Brain microvascular endothelial cell (primary cell): ENCODE data around the gene RIPK3.
A peak's percentile ranks its signal among the peaks of the same experiment; 100 is the strongest.

Experiments
- DNase-seq: peaks from one replicate; pipeline ENCODE4 v3.0.0-alpha.2; 2020
- H3K27ac ChIP-seq: fragments of 250-450 bp; sonication (Bioruptor Pico); 2 replicates; pipeline ENCODE4 v1.5.1; 2020; ENCODE audit warnings: mild to moderate bottlenecking, moderate library complexity
- H3K27me3 ChIP-seq: fragments of 250-450 bp; sonication (Bioruptor Pico); replicated peaks from 2 replicates; pipeline ENCODE4 v1.5.1; 2020; ENCODE audit warnings: mild to moderate bottlenecking
- H3K36me3 ChIP-seq: fragments of 250-450 bp; sonication (Bioruptor Pico); replicated peaks from 2 replicates; pipeline ENCODE4 v1.5.1; 2020; ENCODE audit warnings: mild to moderate bottlenecking
- H3K4me3 ChIP-seq: 2 replicates; pipeline ENCODE4 v1.5.1; 2011; ENCODE audit warnings: low read depth, mild to moderate bottlenecking, control low read depth, low read length, moderate library complexity
- in situ Hi-C: cut with HindIII; loops from 2 replicates; pipeline ENCODE4 v1.10.0; 2017; ENCODE audit warnings: low sequenced_read_pairs, low pct_ligation_motif_present
- TF ChIP-seq, protein P1 (sequence below): IDR thresholded peaks from 2 replicates; pipeline ENCODE4 v1.5.1; 2011; ENCODE audit warnings: low read depth, mild to moderate bottlenecking, moderate library complexity, low read length, control low read depth, inconsistent platforms; ENCODE audit errors: missing control alignments

Gene RIPK3

DNA sequence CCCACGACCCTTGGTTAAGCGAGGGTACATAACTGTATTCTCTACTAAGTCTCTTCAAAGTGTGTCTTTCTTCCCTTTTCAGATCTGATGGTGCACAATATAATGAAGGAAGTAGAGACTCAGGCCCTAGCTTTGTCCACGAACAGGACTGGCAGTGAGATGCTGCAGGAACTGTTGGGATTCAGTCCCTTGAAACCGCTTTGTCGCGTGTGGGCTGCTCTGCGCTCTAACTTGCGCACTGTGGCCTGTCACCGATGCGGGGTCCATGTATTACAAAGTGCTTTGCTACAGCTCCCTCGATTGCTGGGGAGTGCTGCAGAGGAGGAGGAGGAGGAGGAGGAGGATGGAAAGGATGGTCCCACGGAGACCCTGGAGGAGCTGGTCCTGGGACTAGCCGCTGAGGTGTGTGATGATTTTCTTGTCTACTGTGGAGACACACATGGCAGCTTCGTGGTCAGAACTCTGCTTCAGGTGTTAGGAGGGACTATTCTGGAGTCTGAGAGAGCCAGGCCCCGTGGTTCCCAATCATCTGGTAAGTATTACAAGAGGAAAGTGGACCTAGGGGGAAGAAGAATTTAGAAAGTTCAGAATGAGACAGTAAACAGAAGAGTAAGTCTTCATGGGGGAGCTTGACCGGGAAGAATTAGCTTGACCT, 39.3 kb downstream of the RIPK3 start:
- Histone ChIP-seq H3K4me3 (peak overlapping the region; percentile 98), H3K36me3 (peaks cover 45% of the 10 kb centered on the region), H3K27me3 (no peaks in the 10 kb centered on the region), H3K27ac (no peak overlapping the region)
- TF ChIP-seq, protein P1, sequence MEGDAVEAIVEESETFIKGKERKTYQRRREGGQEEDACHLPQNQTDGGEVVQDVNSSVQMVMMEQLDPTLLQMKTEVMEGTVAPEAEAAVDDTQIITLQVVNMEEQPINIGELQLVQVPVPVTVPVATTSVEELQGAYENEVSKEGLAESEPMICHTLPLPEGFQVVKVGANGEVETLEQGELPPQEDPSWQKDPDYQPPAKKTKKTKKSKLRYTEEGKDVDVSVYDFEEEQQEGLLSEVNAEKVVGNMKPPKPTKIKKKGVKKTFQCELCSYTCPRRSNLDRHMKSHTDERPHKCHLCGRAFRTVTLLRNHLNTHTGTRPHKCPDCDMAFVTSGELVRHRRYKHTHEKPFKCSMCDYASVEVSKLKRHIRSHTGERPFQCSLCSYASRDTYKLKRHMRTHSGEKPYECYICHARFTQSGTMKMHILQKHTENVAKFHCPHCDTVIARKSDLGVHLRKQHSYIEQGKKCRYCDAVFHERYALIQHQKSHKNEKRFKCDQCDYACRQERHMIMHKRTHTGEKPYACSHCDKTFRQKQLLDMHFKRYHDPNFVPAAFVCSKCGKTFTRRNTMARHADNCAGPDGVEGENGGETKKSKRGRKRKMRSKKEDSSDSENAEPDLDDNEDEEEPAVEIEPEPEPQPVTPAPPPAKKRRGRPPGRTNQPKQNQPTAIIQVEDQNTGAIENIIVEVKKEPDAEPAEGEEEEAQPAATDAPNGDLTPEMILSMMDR, result no peak
- in situ Hi-C loops, result no loop called here
- no peak for DNase-seq

GRCh38 chr14:24299255-24300191, 40.3 kb downstream of the RIPK3 start, which contains the start of the genes DHRS1 and NOP9:
DHRS1 (minus strand) TSS chr14:24299780; CDS start chr14:24299106, 674 bp downstream.
NOP9 (plus strand) TSS chr14:24299850; CDS start chr14:24299955, 105 bp downstream.
- DNase-seq, result peak; percentile 83
- H3K36me3 ChIP-seq, result peaks cover 37% of the 10 kb centered on the region
- TF ChIP-seq, protein P1, result no peak
- in situ Hi-C loops, result loop anchor here (10.0 kb wide), 1 partner anchor 55 kb away; the partner anchor contains the start of gene TINF2
- H3K27me3 ChIP-seq, result no peaks in the 10 kb centered on the region
- H3K27ac ChIP-seq, result peak within 1 kb of the TSS; percentile 60
- H3K4me3 ChIP-seq, result peak within 1 kb of the TSS; percentile 98

GRCh38 chr14:24298892-24299254, 40.9 kb downstream of the RIPK3 start:
- in situ Hi-C loops, result loop anchor here (10.0 kb wide), 1 partner anchor 54 kb away; the partner anchor contains the start of gene TINF2
- DNase-seq, result peak; percentile 52
- peaks cover 30% of the 10 kb centered on the region for H3K36me3 ChIP-seq
- TF ChIP-seq, protein P1, result no peak
- H3K27ac ChIP-seq, result peak overlapping the region; percentile 60
- H3K27me3 ChIP-seq, result no peaks in the 10 kb centered on the region
- H3K4me3 ChIP-seq, result peak overlapping the region; percentile 98

DNA sequence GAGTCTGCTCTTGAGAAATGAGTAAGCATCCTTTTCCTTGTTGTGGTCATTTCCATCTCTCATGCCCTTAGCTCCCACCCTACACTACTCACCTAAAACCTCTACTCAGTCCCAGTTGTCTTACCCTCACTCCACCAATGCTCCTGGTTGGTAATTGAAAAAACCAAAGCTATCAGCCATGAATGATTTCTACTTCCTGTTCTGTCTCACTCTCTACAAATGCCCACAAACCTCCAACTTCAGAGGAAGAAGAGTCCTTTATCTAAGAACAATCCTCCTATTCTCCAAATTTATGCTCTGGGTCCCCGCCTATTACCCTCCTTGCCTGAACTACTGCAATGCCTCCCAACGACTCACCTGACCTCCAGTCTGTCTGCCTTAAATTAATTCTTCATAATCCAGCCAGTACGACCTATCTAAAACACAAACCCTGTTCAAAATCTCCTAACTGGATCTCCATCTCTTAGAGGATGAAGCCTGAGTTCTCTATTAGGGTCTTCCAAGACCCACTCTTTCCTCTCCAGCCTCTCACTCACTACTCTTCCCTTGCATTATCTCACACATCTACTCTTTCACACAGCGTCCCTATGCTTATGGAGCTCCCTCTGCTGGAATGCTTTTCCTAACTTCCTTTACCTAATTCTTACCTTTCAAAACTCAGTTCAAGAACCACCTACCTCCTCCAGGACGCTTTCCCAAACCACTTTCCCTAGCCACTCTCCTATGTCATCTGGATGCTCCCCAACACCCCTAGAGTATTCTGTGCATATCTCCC, 42.4 kb downstream of the RIPK3 start:
- no peak overlapping the region for H3K4me3 ChIP-seq
- H3K27ac ChIP-seq, result no peak overlapping the region
- H3K27me3 ChIP-seq, result no peaks in the 10 kb centered on the region
- peaks cover 17% of the 10 kb centered on the region for H3K36me3 ChIP-seq
- TF ChIP-seq, protein P1, result peak; percentile 71
- in situ Hi-C loops, result loop anchor here (10.0 kb wide), 1 partner anchor 53 kb away; the partner anchor contains the start of gene TINF2
- peak; percentile 18 for DNase-seq

DNA sequence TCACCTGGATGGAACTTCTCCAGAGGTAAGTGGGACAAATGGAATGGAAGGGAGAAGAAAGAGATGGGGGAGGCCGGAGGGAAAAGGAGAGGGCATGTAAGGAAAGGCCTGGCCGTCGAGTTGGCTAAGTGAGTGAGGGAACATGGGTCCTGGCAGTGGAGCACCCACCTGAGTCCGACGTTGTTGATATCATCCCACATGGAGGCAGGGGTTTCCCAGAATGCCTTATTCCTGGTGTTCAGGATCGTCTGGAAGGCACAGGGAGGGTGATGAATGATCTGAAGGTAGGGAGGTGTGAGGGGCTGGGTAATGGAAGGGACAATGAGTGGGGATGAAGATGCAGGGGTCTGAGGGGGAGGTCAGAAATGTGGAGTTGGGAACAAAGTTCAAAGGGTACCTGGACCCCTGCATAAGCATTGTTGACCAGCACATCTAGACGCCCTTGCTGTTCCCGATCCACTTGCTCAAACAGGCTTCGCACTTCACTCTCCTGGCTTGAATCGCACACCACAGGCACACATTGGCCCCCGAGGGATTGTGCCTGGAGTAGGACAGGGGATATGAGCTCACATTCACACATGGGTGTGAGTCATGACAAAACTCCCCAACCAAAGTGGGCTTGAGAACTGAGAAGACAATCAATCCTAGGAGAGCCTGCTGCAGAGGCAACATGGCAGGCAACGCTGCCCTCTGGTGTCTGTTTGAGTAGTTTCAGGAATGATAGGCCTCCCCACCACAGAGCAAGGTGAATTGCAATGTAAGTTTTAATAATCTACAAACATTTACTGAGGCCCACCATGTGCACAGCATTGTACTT, 43.2 kb downstream of the RIPK3 start:
- TF ChIP-seq, protein P1, result peak; percentile 87
- in situ Hi-C loops, result loop anchor here (10.0 kb wide), 1 partner anchor 52 kb away; the partner anchor contains the start of gene TINF2
- Histone ChIP-seq H3K27ac (peak overlapping the region; percentile 29), H3K4me3 (no peak overlapping the region), H3K36me3 (peaks cover 9% of the 10 kb centered on the region), H3K27me3 (no peaks in the 10 kb centered on the region)
- peak; percentile 91 for DNase-seq
